ENCODE data around the gene JAKMIP1. TPM values are rescaled to one million over a fixed set of nuclear protein-coding genes. Genes with fewer than 3 reads are reported as not detected.
"Not testable (repeated sequence)": the region's sequence is repeated elsewhere in the genome, so short reads cannot be mapped to it uniquely, and the experiment has no call there.

Gene JAKMIP1
- total RNA-seq, 1 experiment from 2014 or later: not detected

DNA sequence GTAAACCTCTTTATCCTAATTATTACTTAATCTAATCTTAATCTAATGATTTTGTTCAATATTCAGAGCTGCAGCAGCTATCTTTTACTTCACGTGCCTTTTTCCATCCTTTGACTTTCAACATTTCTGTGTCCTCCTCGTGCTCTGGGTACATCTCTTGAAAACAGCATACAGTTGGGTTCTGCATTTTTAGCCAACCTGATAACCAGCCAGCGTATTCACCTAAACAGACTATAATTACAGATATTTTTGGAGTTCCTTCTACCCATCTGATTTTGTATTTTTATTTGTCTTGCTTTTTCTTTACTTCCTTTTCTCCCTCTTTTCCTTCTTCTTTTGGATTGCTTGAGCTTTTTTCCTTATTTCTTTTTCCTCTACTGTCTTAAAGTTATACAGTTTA lies 16.2 kb upstream of the JAKMIP1 start:
- intact Hi-C loops (cut with micrococcal nuclease; ENCODE audit: unreplicated experiment): no loop called here
- Histone ChIP-seq H3F3A (ENCODE audit: insufficient read depth, low read depth) (no peaks in the 10 kb centered on the region), H4K20me1 (ENCODE audit: insufficient read depth) (no peaks in the 10 kb centered on the region), H3K4me3 (no peak overlapping the region), H3K9me2 (ENCODE audit: insufficient read depth) (no peaks in the 10 kb centered on the region), H3K36me3 (ENCODE audit: low read depth) (no peaks in the 10 kb centered on the region), H3K27me3 (ENCODE audit: insufficient read depth, low read depth) (peaks cover 28% of the 10 kb centered on the region; the same call in 1 of the 2 replicates), H3K4me2 (no peak overlapping the region), H3K27ac (no peak overlapping the region), H3K79me2 (ENCODE audit: low read depth) (no peaks in the 10 kb centered on the region), H3K4me1 (replicated peaks; ENCODE audit: insufficient read depth) (no peaks in the 10 kb centered on the region), H2AFZ (no peak overlapping the region), H3K9me3 (ENCODE audit: insufficient read depth, low read depth) (no peaks in the 10 kb centered on the region)
- no TSS peak for BruUV-seq (replicated peaks)
- ChIA-PET POLR2A (ENCODE audit: unreplicated experiment) (no interaction called here), CTCF (interaction anchor here (0.6 kb wide), 1 partner anchor 36 kb away, joined by 4 read pairs; no protein-coding TSS in a partner anchor)
- no peak for DNase-seq
- no peak for TF ChIP-seq EZH2 (IDR thresholded peaks at IDR 0.05; ENCODE audit: low read depth)
- TF ChIP-seq, protein P1, sequence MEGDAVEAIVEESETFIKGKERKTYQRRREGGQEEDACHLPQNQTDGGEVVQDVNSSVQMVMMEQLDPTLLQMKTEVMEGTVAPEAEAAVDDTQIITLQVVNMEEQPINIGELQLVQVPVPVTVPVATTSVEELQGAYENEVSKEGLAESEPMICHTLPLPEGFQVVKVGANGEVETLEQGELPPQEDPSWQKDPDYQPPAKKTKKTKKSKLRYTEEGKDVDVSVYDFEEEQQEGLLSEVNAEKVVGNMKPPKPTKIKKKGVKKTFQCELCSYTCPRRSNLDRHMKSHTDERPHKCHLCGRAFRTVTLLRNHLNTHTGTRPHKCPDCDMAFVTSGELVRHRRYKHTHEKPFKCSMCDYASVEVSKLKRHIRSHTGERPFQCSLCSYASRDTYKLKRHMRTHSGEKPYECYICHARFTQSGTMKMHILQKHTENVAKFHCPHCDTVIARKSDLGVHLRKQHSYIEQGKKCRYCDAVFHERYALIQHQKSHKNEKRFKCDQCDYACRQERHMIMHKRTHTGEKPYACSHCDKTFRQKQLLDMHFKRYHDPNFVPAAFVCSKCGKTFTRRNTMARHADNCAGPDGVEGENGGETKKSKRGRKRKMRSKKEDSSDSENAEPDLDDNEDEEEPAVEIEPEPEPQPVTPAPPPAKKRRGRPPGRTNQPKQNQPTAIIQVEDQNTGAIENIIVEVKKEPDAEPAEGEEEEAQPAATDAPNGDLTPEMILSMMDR (conservative IDR thresholded peaks at IDR 0.05): no peak

DNA sequence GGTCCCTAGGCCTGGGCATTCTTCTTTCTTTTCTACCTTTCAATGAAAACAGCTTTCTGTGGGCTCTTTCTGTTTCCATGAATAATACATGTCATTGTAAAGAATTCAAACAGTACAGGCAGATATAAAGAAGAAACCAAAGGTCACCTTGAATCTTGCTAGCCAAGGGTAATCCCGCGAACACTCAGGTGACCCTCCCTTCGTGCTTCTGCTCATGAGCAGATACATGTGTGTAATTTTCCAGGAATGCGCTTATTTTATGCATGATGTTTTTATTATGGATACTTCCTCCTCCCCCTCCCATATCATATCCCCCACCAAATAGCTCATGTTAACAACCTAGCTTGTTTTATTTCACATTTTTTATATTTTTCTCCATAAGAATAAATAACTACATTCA lies 9.6 kb upstream of the JAKMIP1 start:
- Histone ChIP-seq H3K9me3 (ENCODE audit: insufficient read depth, low read depth) (no peaks in the 10 kb centered on the region), H3F3A (ENCODE audit: insufficient read depth, low read depth) (no peaks in the 10 kb centered on the region), H3K4me2 (no peak overlapping the region), H3K9me2 (ENCODE audit: insufficient read depth) (no peaks in the 10 kb centered on the region), H3K4me3 (no peak overlapping the region), H3K36me3 (ENCODE audit: low read depth) (no peaks in the 10 kb centered on the region), H3K27ac (no peak overlapping the region), H4K20me1 (ENCODE audit: insufficient read depth) (no peaks in the 10 kb centered on the region), H3K79me2 (ENCODE audit: low read depth) (no peaks in the 10 kb centered on the region), H2AFZ (no peak overlapping the region), H3K4me1 (replicated peaks; ENCODE audit: insufficient read depth) (no peaks in the 10 kb centered on the region), H3K27me3 (ENCODE audit: insufficient read depth, low read depth) (peaks cover 39% of the 10 kb centered on the region)
- intact Hi-C loops (cut with micrococcal nuclease; ENCODE audit: unreplicated experiment): no loop called here
- POLR2A ChIA-PET (ENCODE audit: unreplicated experiment): no interaction called here
- no peak for DNase-seq
- CTCF ChIA-PET: interaction anchor here (0.6 kb wide), 1 partner anchor 408 kb away, joined by 4 read pairs; no protein-coding TSS in a partner anchor
- no TSS peak for BruUV-seq (replicated peaks)
- TF ChIP-seq, protein P1 (conservative IDR thresholded peaks at IDR 0.05): no peak
- no peak for TF ChIP-seq EZH2 (IDR thresholded peaks at IDR 0.05; ENCODE audit: low read depth)

DNA sequence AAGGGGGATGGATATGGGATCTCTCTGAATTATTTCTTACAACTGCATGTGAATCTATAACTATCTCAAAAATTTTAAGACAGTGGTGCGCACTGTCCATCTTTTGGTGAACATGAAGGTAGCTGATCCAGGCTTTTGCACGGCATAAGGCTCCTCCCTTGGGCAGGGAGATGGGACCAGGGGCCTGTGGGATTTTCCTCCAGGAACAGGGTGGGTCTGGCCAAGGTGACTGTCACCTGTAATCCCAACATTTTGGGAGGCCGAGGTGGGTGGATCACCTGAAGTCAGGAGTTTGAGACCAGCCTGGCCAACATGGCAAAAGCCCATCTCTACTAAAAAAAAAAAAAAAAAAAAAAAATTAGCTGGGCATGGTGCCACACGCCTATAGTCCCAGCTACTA lies 8.9 kb upstream of the JAKMIP1 start:
- H3K4me1 ChIP-seq (replicated peaks; ENCODE audit: insufficient read depth); H3K4me3 ChIP-seq; BruUV-seq (replicated peaks); intact Hi-C loops (cut with micrococcal nuclease; ENCODE audit: unreplicated experiment); H2AFZ ChIP-seq; H3K4me2 ChIP-seq; H3F3A ChIP-seq (ENCODE audit: insufficient read depth, low read depth); H3K9me3 ChIP-seq (ENCODE audit: insufficient read depth, low read depth); POLR2A ChIA-PET (ENCODE audit: unreplicated experiment); H3K9me2 ChIP-seq (ENCODE audit: insufficient read depth); CTCF ChIA-PET; H4K20me1 ChIP-seq (ENCODE audit: insufficient read depth); H3K36me3 ChIP-seq (ENCODE audit: low read depth); H3K79me2 ChIP-seq (ENCODE audit: low read depth); DNase-seq; H3K27ac ChIP-seq: not testable (repeated sequence)
- peaks cover 45% of the 10 kb centered on the region for H3K27me3 ChIP-seq (ENCODE audit: insufficient read depth, low read depth)

DNA sequence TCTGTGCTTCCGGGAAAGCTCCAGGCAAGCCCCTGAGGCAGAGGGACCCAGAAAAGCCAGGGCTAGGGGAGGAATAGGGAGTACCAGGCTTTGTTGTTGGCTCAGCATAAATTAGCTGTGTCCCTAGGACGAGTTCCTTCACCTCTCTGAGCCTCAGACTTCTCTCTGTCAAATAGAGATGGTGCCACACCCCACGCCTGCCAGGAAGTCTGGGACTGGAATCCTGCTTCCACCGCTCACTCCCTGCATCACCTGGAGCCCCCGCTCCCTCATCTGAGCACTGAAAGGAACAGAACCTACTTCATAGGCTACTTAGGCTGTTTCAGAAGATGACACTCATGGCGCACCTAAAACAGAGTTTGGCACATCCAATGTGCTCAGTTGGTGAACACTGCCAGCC lies 8.1 kb upstream of the JAKMIP1 start:
- Histone ChIP-seq H3K36me3 (ENCODE audit: low read depth) (no peaks in the 10 kb centered on the region), H3K27me3 (ENCODE audit: insufficient read depth, low read depth) (peaks cover 50% of the 10 kb centered on the region), H3K4me3 (no peak overlapping the region), H3K27ac (no peak overlapping the region), H4K20me1 (ENCODE audit: insufficient read depth) (no peaks in the 10 kb centered on the region), H3F3A (ENCODE audit: insufficient read depth, low read depth) (no peaks in the 10 kb centered on the region), H3K9me2 (ENCODE audit: insufficient read depth) (no peaks in the 10 kb centered on the region), H2AFZ (no peak overlapping the region), H3K9me3 (ENCODE audit: insufficient read depth, low read depth) (no peaks in the 10 kb centered on the region), H3K4me2 (no peak overlapping the region), H3K4me1 (replicated peaks; ENCODE audit: insufficient read depth) (no peaks in the 10 kb centered on the region), H3K79me2 (ENCODE audit: low read depth) (no peaks in the 10 kb centered on the region)
- ChIA-PET CTCF (no interaction called here), POLR2A (ENCODE audit: unreplicated experiment) (no interaction called here)
- intact Hi-C loops (cut with micrococcal nuclease; ENCODE audit: unreplicated experiment): no loop called here
- TF ChIP-seq, protein P1 (conservative IDR thresholded peaks at IDR 0.05): no peak
- TF ChIP-seq EZH2 (IDR thresholded peaks at IDR 0.05; ENCODE audit: low read depth): no peak
- no TSS peak for BruUV-seq (replicated peaks)
- DNase-seq: no peak

Measured in PC-9 (cell line).